Endothelial cell of hepatic sinusoid (primary cell): Measurements from ENCODE around the gene OLFML2B.
"Not testable (repeated sequence)": the region's sequence is repeated elsewhere in the genome, so short reads cannot be mapped to it uniquely, and the experiment has no call there.

Source experiments
- in situ Hi-C: cut with HindIII; loops from 2 replicates; pipeline ENCODE4 v1.10.0; 2017; ENCODE audit warnings: low sequenced_read_pairs

The OLFML2B gene

DNA sequence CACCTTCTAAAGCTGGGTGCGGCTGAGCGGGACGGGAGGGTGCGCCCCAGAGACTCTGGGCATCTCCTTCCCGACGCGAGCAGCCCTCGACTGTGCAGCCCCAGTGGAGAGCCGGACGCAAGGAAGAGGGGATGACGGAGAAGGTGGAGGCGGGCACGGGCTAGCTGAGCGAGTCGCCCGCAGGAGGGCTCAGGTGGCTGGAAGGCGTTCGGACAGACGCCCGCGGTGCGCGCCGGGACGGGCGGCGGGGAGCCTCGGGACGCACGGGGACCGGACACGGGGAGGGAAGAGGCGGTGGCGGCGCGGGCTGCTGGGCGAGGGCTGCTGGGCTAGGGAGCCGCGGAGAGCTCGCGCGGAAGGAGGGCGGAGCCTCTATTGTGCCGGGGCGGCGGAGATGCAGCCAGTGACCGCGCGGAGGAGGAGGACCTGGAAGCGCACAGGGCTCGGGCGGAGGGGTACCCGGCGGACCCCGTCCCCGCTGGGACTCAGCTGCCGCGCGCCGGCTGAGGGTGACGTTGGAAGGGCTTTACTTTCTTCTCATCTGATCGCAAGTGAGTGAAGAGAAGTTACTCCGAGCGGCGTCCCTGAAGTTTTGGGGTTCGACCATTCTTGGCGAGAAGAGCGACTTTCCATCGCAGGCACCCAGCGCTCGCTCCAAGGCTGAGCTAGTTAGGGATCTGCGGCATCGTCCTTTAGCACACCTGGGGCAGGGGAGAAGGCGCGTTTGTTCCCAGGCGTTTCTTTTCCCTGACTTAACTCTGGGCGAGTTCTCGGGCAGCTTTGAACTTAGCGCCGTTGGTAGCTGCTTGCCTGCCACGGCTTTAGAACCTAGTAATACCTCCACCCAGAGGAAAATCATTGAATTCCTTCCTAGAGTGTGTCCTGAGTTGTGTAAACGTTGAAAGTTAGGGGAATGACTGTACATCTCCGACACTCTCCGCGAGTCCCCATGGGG, at the start of gene OLFML2B:
Gene OLFML2B, minus strand, starts transcription at position 323 of the 955 bp plus-strand sequence. CDS start 439 bp downstream, outside the sequence.
- in situ Hi-C loops = no loop called here

DNA sequence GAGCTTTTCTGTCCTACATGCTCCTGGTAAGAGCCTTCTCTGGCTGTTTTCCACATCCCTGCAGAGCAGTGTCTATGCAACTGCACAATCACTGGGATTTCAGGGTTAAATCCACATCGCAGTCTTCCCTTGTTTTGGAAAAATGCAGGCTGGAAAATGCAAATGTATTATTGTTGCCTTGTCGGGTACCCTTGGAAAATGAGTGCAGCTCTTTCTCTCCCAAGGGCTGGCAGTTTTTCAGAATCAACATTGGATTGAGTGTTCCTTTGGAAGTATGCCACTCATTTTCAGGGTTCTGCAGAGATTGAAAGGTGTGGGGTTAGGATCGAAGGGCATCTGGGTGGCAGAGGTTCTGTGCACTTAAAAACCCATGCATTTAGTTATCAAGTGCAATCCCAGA, 49.1 kb upstream of the OLFML2B start:
- in situ Hi-C loops = no loop called here

DNA sequence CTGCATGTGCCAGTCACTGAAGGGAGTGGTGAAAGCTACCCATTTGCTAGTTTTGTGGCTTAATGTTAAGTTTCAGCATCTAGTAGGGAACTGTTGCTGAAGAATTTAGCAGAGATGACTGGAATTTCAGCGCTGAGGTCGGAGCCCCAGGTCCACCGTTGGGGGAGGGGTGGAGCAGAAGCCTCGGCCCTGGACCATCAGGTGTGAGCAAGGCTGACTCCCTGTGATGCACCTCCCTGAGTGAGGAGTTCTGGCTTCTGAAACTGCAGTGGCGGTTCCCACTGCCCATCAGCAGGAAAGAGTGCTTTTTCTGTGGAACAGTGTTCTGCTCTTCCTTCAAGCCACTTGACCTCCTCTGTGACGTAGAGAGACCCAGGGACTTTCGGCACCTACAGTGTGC, 47.2 kb upstream of the OLFML2B start:
- in situ Hi-C loops = no loop called here

DNA sequence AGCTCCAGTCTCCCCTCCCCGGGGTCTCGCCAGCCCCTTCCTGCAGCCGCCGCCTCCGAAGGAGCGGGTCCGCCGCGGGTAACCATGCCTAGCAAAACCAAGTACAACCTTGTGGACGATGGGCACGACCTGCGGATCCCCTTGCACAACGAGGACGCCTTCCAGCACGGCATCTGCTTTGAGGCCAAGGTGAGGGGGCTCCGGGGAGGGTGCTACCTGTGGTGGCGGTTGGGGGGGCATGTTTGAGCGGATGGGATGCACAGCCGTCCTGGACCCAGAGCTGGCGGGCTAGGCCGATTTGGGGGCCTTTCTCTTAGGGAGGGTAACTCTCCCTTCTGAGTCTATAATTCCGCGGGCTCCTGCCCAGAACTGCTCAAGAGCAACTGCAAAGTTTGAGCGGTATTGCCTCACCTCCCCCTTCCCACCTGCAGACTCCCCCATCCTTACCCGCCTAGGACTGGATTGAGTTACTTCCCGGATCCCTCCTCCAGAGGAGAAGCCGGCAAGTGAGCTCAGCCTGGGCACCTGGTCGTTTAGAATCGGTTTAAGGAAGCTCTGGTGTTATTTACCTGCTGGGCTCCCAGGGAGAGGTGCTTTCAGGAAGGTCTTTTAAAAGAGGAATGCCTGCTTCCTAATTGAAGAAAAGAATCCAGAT, 46.6 kb upstream of the OLFML2B start:
- in situ Hi-C loops = no loop called here

DNA sequence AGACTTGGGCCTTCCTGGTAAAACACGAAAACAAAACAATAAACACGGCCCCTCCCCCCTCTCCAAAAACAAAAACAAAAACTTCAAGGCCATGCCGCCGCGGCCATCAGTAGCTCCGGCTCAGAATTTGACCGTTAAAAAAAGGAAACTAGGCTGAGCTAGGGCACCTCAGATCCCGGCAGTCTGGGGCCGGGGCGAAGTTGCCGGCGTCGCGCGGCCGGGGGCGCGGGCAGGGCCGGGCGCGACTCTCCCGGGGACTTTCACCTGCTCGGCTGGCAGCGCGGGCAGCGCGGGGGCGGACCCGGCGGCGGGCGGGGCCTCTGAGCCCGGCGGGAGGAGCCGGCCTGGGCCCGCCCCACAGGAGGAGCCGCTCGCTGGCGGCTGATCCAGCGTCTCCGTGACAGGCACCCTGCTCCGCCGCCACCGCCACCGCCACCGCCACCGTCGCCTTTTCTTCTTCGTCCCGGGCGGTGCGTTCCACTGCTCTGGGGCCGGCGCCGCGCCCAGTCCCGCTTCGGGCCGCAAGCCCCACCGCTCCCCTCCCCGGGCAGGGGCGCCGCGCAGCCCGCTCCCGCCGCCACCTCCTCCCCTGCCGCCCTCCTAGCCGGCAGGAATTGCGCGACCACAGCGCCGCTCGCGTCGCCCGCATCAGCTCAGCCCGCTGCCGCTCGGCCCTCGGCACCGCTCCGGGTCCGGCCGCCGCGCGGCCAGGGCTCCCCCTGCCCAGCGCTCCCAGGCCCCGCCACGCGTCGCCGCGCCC, 45.8 kb upstream of the OLFML2B start, which contains the start of gene NOS1AP:
Gene NOS1AP, plus strand, starts transcription at position 358 of the 760 bp plus-strand sequence. CDS start 487 bp downstream, outside the sequence.
- in situ Hi-C loops = no loop called here

DNA sequence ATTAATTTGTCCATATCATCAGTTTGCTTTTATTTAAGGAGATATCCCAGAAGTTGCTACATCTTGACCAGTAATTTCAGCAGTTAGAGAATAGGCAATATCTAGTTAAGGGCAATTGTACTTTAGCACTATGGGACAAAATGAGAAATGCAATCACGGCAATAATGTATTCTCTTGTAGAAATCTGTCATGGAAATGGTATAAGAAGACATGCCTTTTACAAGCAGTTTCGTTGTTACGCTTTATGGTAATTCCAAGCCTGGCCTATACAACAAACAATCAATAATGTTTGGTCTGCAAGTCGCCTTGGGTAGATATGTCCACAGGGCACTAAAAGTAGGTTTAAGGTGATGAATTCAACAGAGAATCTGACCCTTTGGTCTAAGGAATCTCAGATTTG, 44.6 kb upstream of the OLFML2B start:
- in situ Hi-C loops = no loop called here

DNA sequence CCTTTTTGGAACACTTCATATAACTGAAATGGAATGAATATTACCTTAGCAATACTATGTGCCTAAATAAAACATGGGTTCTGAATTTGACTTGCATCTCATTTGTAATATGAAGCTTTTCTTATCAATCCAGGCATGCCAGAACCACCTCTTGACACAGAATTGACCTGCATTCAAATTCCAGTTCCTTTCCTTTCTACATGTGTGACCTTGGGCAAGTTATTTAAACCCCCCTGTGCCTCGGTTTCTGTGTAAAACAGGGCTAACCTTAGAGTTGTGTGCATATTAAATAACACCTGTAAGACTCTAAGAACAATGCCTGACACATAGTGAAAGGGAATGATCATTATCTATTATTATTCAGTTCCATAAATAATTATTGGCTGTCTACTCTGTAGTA, 43.8 kb upstream of the OLFML2B start:
- in situ Hi-C loops = no loop called here

DNA sequence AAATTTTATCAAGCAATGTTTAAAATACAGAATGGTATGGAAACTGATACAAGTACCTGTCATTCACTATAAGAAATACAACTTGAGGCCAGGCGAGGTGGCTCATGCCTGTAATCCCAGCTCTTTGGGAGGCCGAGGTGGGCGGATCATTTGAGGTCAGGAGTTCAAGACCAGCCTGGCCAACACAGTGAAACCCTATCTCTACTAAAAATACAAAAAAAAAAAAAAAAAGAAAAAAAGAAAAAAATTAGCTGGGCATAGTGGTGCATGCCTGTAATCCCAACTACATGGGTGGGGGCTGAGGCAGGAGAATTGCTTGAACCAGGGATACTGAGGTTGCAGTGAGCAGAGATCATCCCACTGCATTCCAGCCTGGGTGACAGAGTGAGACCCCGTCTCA, 43.2 kb upstream of the OLFML2B start:
- in situ Hi-C loops = not testable (repeated sequence)

DNA sequence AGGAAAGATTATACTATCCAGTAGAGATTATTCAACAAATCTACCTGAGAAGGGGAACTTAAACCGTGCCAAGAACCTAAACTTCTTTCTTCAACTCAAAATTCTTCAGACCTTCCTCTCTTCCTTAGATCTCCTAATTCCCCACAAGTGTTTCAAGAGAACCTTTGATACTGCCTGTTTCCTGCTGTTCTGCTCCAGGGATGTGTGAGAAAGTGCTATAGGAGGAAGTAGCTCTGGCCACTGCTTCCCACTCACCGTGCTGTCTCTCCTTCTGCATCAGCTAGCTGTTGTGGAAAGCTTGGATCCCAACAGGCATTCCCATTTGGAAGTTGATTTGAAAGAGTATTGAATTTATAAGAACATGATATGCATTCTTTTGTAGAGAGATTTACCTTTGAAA, 41.3 kb upstream of the OLFML2B start:
- in situ Hi-C loops = no loop called here

DNA sequence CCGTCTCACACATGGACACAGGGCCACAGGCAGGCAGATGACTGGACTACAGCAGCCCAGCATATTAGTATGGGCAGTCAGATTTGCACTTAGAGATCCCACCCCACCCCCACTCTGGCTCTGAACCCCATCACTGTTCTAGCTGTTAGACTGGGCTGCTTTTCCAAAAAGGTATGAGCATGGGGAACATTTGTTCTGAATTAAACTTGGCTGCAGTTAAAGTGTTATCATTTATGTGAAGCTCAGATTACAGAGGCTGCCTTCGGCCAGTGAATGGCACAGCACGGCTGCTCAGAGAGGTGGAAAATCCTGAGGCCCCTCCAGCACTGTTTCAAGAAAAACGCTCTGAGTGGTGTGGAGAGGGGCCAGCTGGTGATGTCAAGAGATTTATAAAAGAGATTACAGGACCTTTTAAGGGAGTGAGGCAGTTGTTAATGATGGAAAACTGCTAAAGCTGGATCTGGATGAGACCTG, 38.9 kb upstream of the OLFML2B start:
- in situ Hi-C loops = no loop called here

DNA sequence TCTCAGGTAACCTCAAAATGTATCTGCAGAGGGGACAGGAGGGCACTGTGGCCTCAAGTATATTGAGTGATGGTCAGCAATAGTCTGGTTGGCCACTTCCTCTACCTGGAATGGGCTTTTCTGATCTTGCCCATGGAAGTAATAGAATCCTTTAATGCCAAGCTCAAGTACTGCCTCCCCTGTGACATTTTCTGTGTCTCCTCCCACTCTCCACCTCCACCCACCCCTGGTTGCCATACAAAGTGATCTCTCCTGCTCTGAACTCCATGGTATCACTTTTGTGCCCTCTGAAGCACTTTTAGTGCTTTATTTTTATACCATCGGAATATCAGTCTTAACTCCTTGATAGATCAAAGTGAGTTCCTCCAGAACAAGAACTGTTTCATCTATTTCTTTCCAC, 36.6 kb upstream of the OLFML2B start:
- in situ Hi-C loops = no loop called here

DNA sequence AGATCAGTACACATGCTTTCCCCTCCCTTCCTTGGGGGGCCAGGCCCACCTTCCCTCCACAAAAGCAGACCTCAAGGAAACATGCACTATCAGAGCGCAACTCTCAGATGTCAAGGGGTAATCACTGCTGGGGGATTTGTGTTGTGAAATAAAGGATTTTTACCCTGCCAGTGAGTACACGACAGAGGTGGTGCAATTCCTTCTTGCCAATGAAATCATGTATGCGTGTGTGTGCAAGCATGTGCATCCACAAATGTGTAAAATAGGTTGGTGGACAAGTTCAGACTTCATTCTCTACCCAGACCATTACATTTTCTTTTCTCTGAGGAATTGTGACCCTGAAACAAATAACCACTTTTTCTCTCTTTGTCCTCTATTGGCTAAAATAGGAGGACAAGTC, 36.1 kb upstream of the OLFML2B start:
- in situ Hi-C loops = no loop called here

DNA sequence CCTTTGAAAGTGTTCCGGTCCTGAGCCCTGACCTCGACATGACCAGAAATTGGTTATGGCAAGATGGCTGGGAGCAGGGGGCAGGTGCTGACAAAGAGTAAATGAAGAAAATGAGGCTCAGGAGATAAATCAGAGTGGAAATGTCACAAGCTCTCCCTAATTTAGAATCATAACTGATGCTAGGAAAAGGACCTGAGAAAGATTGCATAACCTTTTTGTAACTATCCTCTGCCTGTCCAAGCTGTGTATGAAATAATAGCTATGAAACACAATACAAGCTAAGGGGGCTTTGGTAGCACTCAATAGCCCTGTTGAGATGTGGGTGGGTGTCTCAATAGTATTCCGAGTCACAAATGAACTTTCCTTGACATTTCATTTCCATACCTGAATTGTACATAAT, 32.9 kb upstream of the OLFML2B start:
- in situ Hi-C loops = no loop called here

DNA sequence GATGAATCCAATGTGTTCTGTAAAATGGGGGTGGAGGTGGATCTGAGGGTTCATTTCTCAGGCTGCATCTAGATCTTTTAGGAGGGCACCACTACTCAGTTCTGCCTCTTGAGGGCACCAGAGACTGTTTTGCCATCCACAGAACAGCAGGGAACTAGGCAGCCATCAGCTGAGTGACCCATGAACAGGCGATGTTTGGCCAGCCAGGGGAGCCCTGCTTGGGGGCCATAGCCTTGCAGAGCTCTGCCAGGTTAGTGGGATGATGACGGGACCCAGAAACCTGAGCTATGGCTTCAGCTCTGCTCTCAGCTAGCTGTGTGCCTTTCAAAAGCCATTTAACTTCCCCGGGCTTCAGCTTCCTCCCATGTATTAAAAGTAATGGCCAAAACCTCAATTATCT, 32.4 kb upstream of the OLFML2B start:
- in situ Hi-C loops = no loop called here

DNA sequence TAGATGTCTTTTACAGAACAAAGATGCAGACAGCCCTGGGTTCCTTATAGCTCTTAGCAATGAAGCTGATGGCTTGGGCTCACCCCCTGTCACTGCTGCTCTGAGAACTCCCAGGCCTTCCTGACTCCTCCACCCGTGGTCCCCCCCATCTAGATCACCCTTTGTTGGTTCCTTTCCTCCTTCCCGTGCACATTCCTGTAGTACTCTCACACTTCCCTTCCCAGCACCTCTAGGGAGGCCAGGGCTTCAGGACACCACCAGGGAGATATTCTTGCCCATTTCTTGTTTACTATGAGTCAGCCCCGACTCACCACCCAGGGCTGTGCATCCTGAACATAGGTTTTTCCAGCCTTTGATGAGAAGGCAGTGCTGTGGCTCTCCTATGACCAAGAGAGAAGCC, 31.4 kb upstream of the OLFML2B start:
- in situ Hi-C loops = no loop called here

DNA sequence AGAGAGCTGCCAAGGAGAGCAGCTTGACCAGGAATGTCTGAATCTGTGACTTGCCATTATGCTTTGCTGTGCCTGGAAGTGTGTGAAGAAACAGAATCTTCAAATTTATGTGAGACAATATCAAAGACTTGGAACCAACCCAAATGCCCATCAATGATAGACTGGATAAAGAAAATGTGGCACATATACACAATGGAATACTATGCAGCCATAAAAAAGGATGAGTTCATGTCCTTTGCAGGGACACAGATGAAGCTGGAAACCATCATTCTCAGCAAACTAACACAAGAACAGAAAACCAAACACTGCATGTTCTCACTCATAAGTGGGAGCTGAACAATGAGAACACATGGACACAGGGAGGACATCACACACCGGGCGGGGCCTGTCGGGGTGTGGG, 30.3 kb upstream of the OLFML2B start:
- in situ Hi-C loops = not testable (repeated sequence)

DNA sequence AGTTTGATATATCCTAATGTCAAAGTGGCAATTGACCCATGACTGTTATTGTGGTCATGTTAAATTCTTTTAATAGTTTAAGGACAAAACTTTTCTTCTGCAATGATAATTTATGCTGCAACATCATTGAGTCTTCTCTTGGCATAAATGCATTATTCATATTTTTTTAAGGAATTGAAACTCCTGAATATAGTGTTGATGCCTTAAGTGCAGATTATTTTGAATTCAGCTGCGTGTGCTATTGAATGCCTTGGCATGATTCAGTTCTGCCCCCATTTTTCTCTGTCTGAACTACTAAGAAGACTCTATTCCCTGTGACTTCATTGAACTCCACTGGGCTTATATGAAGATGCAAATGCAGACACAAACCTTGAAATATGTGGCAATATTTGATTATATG, 23.3 kb upstream of the OLFML2B start:
- in situ Hi-C loops = loop anchor here (25.0 kb wide), 1 partner anchor 235 kb away; no protein-coding TSS in a partner anchor

DNA sequence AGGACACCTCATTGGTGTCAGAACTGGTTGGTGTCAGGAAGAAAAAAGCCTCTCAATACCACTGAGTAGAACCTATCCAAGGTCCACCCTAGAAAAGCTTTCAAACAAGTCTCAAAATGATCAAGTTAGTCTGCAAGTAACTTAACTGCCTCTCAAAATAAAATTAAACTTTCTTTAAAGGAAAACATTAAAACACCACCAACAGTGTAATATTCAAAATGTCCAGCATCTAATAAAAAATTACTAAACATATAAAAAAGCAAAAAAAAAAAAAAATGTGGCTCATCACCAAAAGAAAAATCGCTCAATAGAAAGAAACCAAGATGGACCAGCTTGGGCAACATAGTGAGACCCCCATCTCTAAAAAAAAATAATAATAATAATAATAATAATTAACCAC, 18.7 kb upstream of the OLFML2B start:
- in situ Hi-C loops = loop anchor here (5.0 to 25.0 kb wide), 2 partner anchors 55 to 230 kb away; no protein-coding TSS in a partner anchor

DNA sequence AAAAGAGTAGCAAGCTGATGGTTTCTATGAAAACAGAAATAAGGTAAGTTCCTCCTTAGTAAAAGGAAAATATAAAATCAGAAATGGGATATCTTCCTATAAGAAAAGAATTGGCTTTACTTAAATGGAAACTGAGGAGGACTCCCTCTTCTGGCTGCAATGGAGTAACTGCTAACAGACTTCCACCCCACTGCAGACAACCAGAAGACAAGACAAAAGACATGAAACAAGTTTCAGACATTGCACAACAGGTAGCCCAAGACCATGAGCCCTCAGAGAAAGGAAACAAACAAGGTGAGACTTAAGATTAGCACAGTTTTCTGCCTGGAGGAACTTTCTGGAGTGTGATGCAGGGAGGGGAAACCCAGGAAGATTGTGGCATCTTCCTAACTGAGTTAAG, 17.0 kb upstream of the OLFML2B start:
- in situ Hi-C loops = loop anchor here (5.0 to 25.0 kb wide), 2 partner anchors 53 to 228 kb away; no protein-coding TSS in a partner anchor

DNA sequence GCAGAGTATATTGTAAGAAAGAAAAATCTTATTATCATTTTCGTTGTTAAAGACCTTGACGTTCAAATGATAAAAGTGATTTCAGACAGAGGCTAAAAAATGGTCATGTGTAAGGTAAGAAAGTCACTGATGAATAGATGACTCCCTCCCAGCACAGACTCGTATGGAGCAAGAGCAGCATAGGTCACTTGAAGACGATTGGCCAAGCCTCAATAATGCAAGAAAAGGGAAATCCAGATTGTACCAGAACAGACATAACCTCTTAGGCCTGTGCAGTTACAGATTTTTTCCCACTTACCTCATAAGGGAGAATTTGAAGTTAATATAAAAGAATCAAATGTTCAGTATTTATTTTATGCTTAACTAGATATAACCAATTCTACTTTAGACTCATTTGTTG, 16.3 kb upstream of the OLFML2B start:
- in situ Hi-C loops = loop anchor here (5.0 to 25.0 kb wide), 2 partner anchors 53 to 228 kb away; no protein-coding TSS in a partner anchor

DNA sequence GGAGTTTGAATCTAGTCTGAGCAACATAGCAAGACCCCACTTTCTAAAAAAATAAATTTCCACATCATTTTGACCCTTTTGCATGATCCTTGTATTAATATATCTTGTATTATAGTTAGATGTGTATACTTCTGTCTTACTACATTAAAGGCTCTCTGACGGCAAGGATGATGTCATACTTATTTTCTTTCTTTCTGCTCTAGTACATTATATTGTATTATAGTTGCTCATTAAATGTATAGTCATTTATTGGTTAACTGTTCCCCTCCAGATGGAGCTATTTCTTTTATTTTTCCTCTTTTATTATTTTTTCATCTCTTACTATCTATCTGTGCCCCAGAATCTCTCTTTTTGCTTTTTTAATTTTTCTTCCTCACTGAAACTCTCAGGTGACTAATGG, 15.0 kb upstream of the OLFML2B start:
- in situ Hi-C loops = loop anchor here (25.0 kb wide), 1 partner anchor 226 kb away; no protein-coding TSS in a partner anchor
